HG03521 (cell line): Measurements from ENCODE around the gene PROX1.

Experiments used
- ATAC-seq: cut with Tn5 transposase; IDR thresholded peaks from one replicate; pipeline ENCODE4 v1.9.1; 2021; ENCODE audit warnings: mild to moderate bottlenecking, moderate library complexity; ENCODE audit not compliant: unreplicated experiment

PROX1 gene

GRCh38 chr1:213997038-213997771 lies 9.4 kb downstream of the PROX1 start:
- ATAC-seq = no peak

- ATAC-seq = no peak
These were observed 10.0 kb downstream of the PROX1 start for GRCh38 chr1:213997772-213998107.

- ATAC-seq = no peak
These were observed 11.0 kb downstream of the PROX1 start for GRCh38 chr1:213998785-213999184.

DNA sequence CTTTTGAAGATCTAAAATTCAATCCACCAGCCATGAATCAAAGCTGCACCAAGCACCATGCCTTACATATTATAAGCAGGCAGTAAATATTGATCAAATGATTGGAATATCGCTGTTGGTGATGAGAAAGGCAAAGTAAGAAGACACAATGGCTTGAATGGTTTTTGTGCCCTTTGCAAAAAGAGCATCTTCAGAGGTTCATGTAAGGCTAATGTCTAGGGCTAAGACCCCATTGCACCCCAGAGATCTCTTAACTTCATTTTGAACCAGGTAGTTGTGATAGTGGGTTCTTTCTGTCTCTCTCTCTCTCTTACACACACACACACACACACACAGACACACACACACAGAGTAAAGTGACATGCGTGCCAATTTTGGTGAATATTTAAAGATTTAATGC lies 12.0 kb downstream of the PROX1 start:
- ATAC-seq = no peak

- ATAC-seq = no peak
These were observed 14.3 kb downstream of the PROX1 start for GRCh38 chr1:214002060-214002459.

DNA sequence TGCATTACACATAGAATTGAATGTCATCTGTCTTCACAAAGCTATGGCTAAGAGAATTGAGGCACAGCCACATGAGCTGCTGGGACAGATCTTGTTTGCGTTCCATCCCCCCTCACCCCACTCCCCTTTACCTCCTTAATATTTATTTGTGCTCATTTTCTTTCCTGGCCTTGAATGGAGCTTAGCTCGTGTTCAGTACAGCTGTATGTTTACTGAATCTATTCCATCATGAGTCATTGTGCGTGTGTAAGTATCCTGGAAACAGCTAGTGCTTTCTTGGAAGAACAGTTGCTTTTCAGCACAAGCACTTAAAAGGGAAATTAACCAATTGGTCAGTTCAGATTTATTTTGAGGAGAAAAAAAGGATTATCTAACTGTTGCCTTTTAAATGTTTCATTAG lies 14.7 kb downstream of the PROX1 start:
- ATAC-seq = no peak

- ATAC-seq = no peak
These were observed 15.5 kb downstream of the PROX1 start for GRCh38 chr1:214003233-214003632.

GRCh38 chr1:214004014-214004413 lies 16.2 kb downstream of the PROX1 start:
- ATAC-seq = no peak

DNA sequence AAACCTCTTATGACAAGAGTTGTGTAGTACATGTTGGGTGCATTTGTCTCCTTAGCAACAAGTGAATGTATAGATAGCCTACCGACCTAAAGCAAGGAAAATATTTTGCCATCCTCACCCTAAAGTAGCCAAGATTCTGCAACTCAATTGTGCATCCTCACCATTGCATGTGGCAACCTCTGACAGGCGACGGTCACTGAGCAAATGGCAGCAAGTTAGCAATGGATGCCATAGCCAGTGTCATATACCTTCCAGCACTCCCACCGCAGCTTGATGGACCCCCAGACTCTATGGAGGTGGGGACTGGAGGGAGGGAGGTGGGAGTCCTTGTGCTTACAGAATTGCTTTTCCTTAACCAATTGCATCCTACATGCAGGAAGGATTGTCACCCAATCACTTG lies 17.0 kb downstream of the PROX1 start:
- no peak for ATAC-seq

- ATAC-seq = no peak
These were observed 17.9 kb downstream of the PROX1 start for GRCh38 chr1:214005708-214006107.

DNA sequence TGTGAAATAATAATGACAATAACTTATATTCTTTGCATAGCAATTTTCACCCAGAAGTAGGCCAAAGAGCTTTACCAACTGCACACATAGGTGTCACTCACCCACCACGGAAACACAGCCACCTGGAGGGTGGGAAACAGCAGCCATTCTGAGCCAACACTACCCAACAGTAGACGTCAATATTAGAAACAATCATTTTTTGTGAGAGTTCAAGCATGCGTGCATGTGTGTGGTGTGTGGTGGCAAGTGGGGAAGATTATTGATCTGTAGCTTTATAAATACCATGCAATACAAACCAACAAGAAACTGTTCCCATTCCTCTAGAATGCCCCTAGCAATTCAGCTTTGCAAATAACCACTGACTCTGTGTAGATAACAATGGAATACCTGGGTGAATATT lies 19.1 kb downstream of the PROX1 start:
- ATAC-seq = no peak

DNA sequence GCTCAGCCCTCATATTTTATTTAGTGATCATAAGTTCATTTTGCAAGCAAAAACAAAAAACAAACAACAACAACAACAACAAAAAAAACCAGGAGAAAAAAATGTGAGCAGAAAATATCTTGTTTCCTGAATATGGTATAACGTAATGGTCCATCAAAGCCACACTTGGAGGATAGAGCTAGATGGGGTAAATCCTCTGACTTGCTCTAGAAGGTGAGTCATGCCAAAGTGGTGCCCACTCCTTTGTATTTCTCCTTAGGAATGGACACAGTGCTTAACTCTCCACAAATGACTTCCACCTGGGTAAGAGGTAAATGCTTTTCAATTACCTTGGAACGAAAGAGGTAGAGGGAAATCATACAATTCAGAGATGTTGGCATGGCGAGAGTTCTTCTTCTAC lies 20.6 kb downstream of the PROX1 start:
- no peak for ATAC-seq

DNA sequence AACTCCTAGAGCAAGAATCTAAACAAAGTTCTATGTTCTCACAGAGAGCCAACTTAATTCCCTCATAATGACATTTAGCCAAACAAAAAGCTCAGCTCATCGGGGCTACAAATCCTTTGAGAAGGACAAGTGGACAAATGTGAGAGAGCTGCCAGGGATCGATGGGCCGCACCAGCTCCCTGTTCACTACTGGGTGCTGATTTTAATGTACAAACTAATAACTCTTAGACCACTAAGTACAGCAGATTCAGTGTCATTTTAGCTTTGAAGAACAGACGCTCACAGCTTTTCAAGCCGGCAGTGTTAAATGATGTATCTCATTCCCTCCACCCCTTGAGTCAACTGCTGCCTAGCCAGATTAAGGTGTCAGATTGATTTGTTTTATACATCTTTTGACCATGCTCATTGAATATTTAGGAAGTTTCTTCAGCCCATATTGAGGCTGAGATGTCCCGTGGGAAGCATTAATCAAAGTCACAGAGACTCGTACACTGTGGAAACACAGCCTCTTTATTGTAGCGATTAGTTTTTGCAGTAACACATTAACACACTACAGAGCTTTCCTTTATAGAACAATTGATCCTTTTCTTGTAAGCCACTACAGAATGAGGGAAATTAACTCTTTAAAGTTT lies 21.1 kb downstream of the PROX1 start:
- no peak for ATAC-seq

GRCh38 chr1:214009423-214010196 lies 21.8 kb downstream of the PROX1 start:
- ATAC-seq = no peak

DNA sequence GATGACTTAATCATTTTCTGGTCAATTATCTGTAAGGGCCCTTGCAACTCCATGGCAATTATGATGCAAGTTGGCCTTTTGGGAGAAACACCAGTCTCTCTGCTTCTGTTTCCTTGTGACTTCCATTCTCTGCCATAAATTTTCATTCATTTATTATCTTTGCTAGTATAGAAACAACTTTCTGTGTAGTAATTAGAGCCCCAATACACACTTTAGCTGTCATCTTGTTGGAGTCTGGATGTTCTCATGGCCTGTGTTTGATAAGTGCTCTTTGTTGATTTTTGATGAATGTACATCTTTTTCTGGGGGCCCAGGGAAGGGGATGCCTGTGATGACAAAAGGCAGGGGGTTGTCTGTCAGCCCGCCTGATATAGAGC lies 22.4 kb downstream of the PROX1 start:
- no peak for ATAC-seq

DNA sequence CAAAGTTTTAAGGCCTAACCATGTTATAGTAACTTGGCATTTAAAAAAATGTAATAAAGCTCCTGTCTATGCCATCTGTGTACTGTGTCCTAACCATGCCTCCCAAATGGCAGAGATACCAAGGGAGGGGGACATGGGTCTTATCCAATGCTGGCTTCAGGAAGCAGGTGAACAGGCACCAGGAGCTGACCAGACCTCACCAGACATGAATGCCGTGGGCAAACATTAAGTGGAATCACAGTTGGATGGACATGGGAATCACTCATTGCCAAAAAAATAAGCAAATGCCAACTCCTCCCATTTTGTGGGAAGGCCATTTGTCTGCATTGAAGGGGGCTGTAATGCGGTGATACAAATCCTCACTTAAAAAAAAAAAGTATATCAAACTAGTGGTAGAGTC lies 22.9 kb downstream of the PROX1 start:
- ATAC-seq = no peak

DNA sequence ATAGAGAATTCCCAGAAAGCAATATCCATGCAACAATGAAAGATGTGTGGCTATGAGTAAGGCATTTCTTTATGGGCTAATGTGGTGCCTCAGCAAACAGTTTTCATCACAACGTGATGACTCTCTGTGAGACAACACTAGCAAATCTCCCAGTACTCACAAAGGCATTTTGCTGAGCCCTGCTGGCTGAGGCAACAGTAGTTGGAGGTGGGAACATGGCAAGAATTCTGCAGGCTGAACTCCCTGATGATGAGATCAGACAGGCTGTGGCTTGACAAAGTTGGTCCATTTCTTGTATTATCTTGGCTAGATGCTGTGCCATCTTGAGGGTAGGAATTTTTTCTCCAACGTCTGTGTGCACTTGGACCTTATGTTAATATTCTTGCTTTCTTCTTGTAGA lies 24.6 kb downstream of the PROX1 start:
- ATAC-seq = no peak

DNA sequence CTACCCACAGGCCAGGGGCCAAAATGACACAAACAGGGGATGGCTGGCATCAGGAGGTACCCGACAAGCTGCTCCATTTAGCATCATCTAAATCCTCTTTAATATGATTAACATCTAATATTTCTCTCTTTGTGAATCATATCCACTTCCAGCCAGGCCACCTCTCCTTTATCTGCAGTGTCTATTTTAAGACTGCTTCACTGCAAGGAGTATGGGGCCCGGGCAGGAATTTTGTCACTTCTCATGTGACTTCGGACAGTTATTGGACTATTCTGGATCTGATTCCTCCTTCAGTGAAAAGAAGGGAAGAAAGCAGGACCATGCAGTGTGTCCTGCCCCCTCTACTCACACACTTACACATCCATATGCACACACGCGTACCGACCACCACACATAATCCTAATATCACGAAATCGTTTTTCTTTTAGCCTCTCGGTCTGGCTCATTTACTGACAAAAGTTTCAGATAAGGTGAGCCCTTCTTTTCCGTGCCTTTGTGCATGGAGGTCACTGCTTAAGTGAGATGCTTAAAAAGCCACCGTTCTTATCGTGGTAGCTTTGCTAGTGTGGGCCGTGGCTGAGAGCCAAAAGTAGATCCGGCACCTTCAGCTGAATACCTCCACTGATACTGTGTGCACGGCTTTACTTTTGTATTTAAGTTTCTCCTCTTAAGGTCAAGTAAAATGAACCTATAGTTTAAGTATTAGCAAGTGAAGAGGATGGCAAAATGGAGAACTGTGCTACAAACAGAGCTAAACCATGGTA lies 26.0 kb downstream of the PROX1 start:
- no peak for ATAC-seq

- ATAC-seq = no peak
These were observed 27.0 kb downstream of the PROX1 start for GRCh38 chr1:214014730-214015129.

GRCh38 chr1:214017191-214017982 lies 29.6 kb downstream of the PROX1 start:
- no peak for ATAC-seq
